Gastroesophageal sphincter (tissue), 4 donors: ENCODE measurements around the gene VWA8. TPM values are rescaled to one million over a fixed set of nuclear protein-coding genes. Genes with fewer than 3 reads are reported as not detected.
"Not testable (repeated sequence)": the region's sequence is repeated elsewhere in the genome, so short reads cannot be mapped to it uniquely, and the experiment has no call there.

ENCODE experiments used
- ATAC-seq: fragments of 150-250 bp; one replicate; pipeline ENCODE4 v1.9.1; 2016; ENCODE audit warnings: mild to moderate bottlenecking, moderate library complexity
- H3K27ac ChIP-seq, 4 donors: fragments of 200-600 bp; sonication (generic) in 3 of 4; 1 replicate in 3 of 4; 2 replicates in 1 of 4; pipeline ENCODE4 v1.5.1; 2016 to 2019
- H3K27me3 ChIP-seq: fragments of 200-600 bp; sonication (generic); one replicate; pipeline ENCODE4 v1.5.1; 2019
- H3K36me3 ChIP-seq, 2 donors: fragments of 200-600 bp; sonication (generic); one replicate each; pipeline ENCODE4 v1.5.1; 2019; ENCODE audit warnings: control low read depth in 1 of 2
- H3K4me1 ChIP-seq, 3 donors: fragments of 200-600 bp; sonication (generic); 1 replicate in 2 of 3; 2 replicates in 1 of 3; pipeline ENCODE4 v1.5.1; 2016 to 2019; ENCODE audit warnings: control low read depth in 2 of 3
- H3K4me3 ChIP-seq, 2 donors: fragments of 200-600 bp; sonication (generic); one replicate each; pipeline ENCODE4 v1.5.1; 2019; ENCODE audit warnings: mild to moderate bottlenecking in 1 of 2, moderate library complexity in 1 of 2
- H3K9me3 ChIP-seq, 3 donors: fragments of 200-600 bp; sonication (generic); one replicate each; pipeline ENCODE4 v1.5.1; 2017 to 2019; ENCODE audit warnings: control low read depth in 2 of 3
- CTCF ChIP-seq, 4 experiments: fragments of 200-600 bp in 2 of 4; fragments of 450-650 bp in 2 of 4; sonication (generic) in 1 of 4; IDR thresholded peaks; one replicate each; pipeline ENCODE4 v1.5.1; 2017 to 2019; ENCODE audit warnings: antibody characterized with exemption in 4 of 4, mild to moderate bottlenecking in 2 of 4, moderate library complexity in 2 of 4
- EP300 ChIP-seq: sonication (generic); formaldehyde crosslinking; IDR thresholded peaks from one replicate; pipeline ENCODE4 v1.6.1; 2017; ENCODE audit warnings: antibody characterized with exemption, mild to moderate bottlenecking
- POLR2A ChIP-seq, 2 donors: fragments of 450-650 bp; IDR thresholded peaks; one replicate each; pipeline ENCODE4 v1.6.1; 2017; ENCODE audit warnings: antibody characterized with exemption in 2 of 2, mild to moderate bottlenecking in 2 of 2, moderate library complexity in 1 of 2
- POLR2AphosphoS5 ChIP-seq: sonication (generic); formaldehyde crosslinking; IDR thresholded peaks from one replicate; pipeline ENCODE4 v1.6.1; 2017; ENCODE audit warnings: antibody characterized with exemption
- WGBS, 2 donors: methylation state at CpG; one replicate each; pipeline ENCODE4 v1.1.5; 2018; ENCODE audit warnings: low coverage in 1 of 2; 5-methylcytosine and 5-hydroxymethylcytosine counted together
- total RNA-seq, 4 donors: library from RNA; depleted of rRNA; stranded (reverse); fragments of >200 nt; gene quantifications; one replicate each; pipeline ENCODE4 v1.1.0, GENCODE V29; 2016

The VWA8 gene
- total RNA-seq, 4 donors from 2014 or later: 20.3 to 34.7 (median 23.9) TPM

DNA sequence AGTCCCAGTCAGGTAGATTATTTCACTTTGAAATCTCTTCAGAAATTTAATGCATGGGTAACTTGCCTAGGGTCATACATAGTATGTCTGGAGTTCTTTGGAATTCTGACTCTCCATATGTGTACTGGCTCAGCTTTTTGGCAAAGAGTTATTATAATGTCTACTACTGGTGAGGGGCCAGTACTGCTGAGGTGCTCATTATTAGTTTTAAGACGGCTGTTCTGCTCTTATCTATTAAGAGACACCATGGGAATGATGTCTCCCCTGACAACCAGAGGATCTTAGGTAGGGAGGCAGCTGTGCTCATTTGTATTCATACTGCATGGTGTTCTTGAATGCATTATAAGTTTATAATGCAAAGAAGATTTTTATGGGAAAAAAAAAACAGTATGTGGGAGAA is 319.5 kb downstream of the VWA8 start:
- Histone ChIP-seq H3K36me3 (no peaks in the 10 kb centered on the region), H3K4me3 (no peak overlapping the region), H3K27me3 (no peaks in the 10 kb centered on the region), H3K27ac (no peak overlapping the region), H3K9me3 (no peaks in the 10 kb centered on the region), H3K4me1 (peaks cover 5 to 38% (median 8%) of the 10 kb centered on the region in 3 donors)
- no peak for ATAC-seq
- TF ChIP-seq POLR2AphosphoS5 (no peak), EP300 (no peak), CTCF (IDR thresholded peaks at IDR 0.05) (no peak), POLR2A (IDR thresholded peaks at IDR 0.05) (no peak)
- WGBS, 2 donors: 75 to 80% methylated on average over 1 of the region's 1 CpG

- Histone ChIP-seq H3K4me1 (peaks cover 3 to 26% (median 5%) of the 10 kb centered on the region in 3 donors), H3K36me3 (no peaks in the 10 kb centered on the region), H3K4me3 (no peak overlapping the region), H3K9me3 (no peaks in the 10 kb centered on the region), H3K27ac (peak overlapping the region in 2 of 4 donors; percentile 41 to 46), H3K27me3 (no peaks in the 10 kb centered on the region)
- ATAC-seq: peak; percentile 85
- no peak for TF ChIP-seq EP300
- no peak for TF ChIP-seq POLR2A (IDR thresholded peaks at IDR 0.05)
- TF ChIP-seq CTCF (IDR thresholded peaks at IDR 0.05): no peak
- no peak for TF ChIP-seq POLR2AphosphoS5
- 39 to 54% methylated on average over 4 of the region's 4 CpGs for WGBS, 2 donors
Observed at GRCh38 chr13:41639955-41640780, 320.7 kb downstream of the VWA8 start.

DNA sequence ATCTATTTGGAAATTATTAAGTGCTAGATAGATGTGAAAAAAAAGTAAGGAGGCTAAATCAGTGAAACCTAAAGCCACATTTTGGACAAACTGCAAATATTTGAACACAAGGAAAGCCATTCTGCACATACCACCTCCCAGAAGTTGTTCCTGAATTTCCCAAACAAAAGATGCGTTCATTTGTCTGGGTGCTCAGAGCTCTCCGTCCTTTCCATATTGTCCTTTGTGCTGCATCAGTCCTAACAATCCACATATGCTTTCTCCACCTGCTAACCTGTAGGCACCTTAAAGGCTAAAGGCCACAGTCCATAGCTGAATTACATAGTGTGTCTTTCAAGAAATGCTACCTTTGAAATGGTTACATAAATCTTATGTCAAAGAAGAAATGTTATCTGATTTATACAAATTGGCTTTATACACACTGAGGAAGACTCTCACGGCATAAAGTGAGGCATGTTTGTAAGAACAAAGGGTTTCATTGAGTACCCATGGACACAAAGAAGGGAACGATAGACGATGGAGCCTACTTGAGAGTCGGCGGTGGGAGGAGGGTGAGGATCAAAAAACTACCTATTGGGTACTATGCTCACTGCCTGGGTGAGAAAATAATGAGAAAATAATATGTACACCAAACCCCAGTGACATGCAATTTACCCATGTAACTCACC is 321.5 kb downstream of the VWA8 start:
- H3K9me3 ChIP-seq: no peaks in the 10 kb centered on the region
- peak overlapping the region in 2 of 4 donors; percentile 41 to 46 for H3K27ac ChIP-seq
- H3K36me3 ChIP-seq: no peaks in the 10 kb centered on the region
- no peak overlapping the region for H3K4me3 ChIP-seq
- TF ChIP-seq EP300: no peak
- WGBS, 2 donors: 82% methylated on average over 5 to 7 of the region's 7 CpGs
- H3K27me3 ChIP-seq: no peaks in the 10 kb centered on the region
- peaks cover under 1 to 18% (median 5%) of the 10 kb centered on the region in 3 donors for H3K4me1 ChIP-seq
- no peak for ATAC-seq

GRCh38 chr13:41637586-41637985 is 323.3 kb downstream of the VWA8 start:
- H3K9me3 ChIP-seq: no peaks in the 10 kb centered on the region
- no peak overlapping the region for H3K4me3 ChIP-seq
- no peak overlapping the region for H3K27ac ChIP-seq
- ATAC-seq: no peak
- H3K36me3 ChIP-seq: no peaks in the 10 kb centered on the region
- H3K27me3 ChIP-seq: no peaks in the 10 kb centered on the region
- H3K4me1 ChIP-seq: peaks cover 0 to 14% (median 5%) of the 10 kb centered on the region in 3 donors
- TF ChIP-seq EP300 (no peak), POLR2AphosphoS5 (no peak), POLR2A (IDR thresholded peaks at IDR 0.05) (no peak), CTCF (IDR thresholded peaks at IDR 0.05) (no peak)
- 91 to 92% methylated on average over 1 of the region's 1 CpG for WGBS, 2 donors

- H3K27ac ChIP-seq, H3K27me3 ChIP-seq, ATAC-seq, H3K36me3 ChIP-seq, H3K9me3 ChIP-seq, H3K4me3 ChIP-seq: not testable (repeated sequence)
- WGBS, 2 donors: no CpG with 5 or more reads among the region's 5 CpGs
- H3K4me1 ChIP-seq: peaks cover 0 to 14% (median 5%) of the 10 kb centered on the region in 3 donors
Observed at GRCh38 chr13:41637032-41637431, 323.9 kb downstream of the VWA8 start.

GRCh38 chr13:41636590-41636989 is 324.3 kb downstream of the VWA8 start:
- peaks cover 0 to 14% (median 5%) of the 10 kb centered on the region in 3 donors for H3K4me1 ChIP-seq
- not testable (repeated sequence) for H3K27ac ChIP-seq, H3K36me3 ChIP-seq, H3K9me3 ChIP-seq, ATAC-seq, H3K27me3 ChIP-seq, H3K4me3 ChIP-seq
